Right renal cortex interstitium (tissue), 3 donors: Measurements from ENCODE around the gene COL23A1. TPM values are rescaled to one million over a fixed set of nuclear protein-coding genes. Genes with fewer than 3 reads are reported as not detected.

ENCODE experiments used
- DNase-seq, 3 donors: peaks; one replicate each; pipeline ENCODE4 v3.0.0-alpha.2; 2013; ENCODE audit warnings: low read depth in 3 of 3, low spot score in 2 of 3
- polyA plus RNA-seq, 3 donors: library from polyadenylated mRNA; unstranded; fragments of 120-200 nt; gene quantifications; one replicate each; pipeline ENCODE4 v1.2.1, GENCODE V29; 2013; ENCODE audit not compliant: insufficient read length in 3 of 3

The COL23A1 gene
- polyA plus RNA-seq, 3 donors: 4.8 to 5.2 (median 4.9) TPM

DNA sequence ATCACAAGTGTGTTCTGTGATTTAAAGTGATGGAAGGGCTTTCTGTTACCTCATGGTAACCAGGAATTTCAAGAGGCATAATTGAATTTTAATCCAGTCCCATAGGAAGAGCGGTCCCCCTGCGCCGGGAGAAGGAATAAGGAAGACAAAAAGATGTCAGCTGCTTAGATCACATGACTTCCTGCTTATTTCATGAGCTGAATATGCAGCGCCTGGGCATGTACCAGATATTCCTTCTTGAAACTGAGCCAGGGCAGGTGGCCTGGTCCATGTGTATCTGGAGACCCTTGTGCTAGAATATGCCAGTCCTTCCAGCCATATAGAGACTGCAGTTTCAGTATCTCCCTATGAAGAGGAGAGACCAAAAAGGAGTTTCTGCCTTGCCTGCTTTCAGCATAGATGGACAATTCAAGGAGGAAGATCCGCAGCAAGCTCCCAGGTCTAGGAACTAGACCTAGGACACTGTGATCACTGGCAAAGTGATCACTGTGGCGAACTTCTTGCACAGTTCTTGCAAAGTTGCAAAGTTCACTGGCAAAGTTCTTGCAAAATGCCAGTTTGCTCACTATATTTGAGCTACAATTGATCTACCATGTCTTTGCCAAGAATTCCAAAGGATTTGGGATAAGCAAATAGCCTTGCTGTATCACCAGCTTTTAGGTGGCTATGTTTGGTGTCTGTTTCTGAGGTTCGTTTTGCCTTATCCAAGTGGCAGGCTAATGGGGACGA lies 254.7 kb downstream of the COL23A1 start:
- DNase-seq: no peak

DNA sequence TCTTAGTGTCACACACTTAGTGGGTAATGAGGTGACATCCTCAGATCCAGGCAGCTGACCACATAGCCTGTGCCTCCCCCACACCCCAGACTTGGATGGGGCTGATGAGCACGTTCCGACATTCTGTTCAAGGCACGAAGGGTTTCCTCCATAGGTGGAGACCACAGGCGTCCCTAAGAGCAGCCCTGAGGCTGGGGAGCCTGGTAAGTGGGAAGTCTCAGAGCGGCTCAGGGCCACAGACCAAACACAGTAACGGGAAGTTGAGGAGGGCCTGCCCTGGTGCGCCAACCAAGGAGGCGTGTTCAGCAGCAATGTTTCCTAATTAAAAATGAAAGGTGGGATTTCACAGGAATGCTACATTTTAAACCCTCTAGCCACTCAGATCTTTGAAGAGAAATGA lies 255.3 kb downstream of the COL23A1 start:
- no peak for DNase-seq

DNA sequence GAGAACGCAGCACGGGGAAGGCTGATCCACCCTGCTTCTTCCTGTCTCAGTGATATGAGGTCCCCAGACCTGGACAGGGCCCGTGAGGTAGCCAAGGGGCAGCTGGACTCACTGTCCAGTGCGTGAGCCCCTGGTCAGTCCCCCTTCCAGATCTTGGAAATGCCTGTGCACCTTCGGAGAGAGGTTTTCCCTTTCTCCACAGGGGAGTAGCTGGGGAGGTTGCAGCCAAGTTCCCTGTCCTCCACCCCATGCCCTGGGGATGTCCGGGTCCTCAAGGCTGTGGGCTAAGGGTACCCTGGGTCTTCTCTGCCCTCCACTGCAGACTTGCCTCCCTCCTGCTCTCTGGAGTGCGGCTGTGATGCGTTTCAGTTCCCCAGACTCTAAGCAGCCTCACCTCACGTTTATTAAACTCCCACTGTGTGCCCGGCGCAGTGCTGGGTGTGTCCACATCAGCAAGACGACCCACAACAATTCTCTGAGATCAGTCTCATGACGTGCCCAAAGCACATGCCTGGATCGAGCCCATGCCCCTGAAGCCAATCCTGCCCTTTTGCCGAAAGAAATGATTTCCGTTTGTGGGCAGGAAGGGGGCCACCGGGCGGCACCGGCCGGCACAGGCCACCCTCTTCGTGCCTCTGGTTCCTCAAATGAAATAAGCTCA lies 256.2 kb downstream of the COL23A1 start:
- DNase-seq: no peak

DNA sequence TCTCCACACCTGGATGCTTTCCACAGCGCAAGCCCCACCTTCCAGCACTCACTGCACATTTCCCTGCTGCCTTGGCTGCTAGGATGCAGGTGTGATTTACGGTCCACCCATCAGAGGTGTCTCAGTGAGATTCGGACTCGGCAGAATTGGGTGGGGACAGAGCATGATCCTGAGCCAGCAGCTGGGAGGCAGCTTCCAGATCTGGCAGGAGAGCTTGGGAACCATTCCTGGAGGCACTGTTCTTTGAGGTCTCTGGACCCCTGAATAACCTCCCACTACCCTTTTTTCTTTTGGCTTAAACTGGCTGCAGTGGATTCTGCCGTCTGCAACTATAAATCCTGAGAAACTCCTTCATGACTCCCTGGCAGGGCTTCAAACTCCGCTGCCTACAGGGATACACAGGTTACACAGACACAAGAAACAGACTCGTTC lies 258.0 kb downstream of the COL23A1 start:
- no peak for DNase-seq

DNA sequence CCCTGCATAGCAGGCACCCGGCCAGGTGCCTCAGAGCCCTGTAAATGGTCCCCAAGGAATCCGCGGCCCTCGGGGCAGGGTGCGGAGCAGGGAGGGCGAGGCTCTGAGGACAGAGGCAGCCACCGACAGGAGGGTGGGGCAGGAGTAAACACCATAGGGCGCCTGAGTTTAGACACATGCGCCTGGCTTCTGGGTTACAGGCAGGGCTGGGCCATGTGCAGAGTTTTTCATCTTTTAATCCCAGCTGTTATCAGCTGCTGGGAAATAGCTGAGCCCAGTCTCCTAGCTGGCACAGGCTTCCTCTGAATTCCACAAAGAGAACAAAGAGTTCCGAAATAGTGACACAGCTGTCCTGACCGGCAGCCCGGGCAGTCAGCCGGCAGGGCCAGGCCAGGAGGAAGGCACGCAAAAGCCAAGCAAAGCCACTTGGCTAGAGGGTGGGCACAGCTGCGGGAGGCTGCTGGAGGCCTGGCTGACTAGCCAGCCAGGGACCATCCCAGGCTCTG lies 258.6 kb downstream of the COL23A1 start:
- no peak for DNase-seq

DNA sequence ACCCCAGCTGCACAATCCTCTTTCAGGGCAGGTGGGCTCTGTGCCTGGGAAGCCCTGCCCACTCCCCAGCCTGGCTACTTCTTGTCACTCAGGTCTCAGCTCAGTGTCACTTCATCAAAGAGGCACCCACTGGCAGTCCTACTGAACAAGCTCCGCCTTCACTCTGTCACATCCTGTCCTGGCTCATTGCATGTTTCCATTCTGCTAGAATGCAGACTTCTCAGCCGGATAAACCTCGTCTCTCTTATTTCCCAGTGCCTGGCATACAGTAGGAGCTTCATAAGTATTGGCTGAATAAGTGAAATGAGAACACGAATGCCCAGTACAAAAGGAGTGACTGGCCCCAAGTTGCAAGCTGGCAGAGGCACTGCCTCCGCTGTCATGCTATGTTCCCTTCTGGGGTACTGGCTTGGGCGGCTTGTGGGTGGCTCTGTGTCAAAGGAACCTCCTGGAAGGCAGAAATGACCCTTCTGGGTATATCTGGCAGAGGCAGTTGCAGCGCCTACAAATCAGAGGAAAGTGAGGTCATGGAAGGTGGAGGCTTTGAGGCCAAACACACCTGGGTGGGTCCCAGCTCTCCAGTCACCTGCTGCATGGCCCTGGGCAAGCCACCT lies 259.3 kb downstream of the COL23A1 start:
- no peak for DNase-seq

DNA sequence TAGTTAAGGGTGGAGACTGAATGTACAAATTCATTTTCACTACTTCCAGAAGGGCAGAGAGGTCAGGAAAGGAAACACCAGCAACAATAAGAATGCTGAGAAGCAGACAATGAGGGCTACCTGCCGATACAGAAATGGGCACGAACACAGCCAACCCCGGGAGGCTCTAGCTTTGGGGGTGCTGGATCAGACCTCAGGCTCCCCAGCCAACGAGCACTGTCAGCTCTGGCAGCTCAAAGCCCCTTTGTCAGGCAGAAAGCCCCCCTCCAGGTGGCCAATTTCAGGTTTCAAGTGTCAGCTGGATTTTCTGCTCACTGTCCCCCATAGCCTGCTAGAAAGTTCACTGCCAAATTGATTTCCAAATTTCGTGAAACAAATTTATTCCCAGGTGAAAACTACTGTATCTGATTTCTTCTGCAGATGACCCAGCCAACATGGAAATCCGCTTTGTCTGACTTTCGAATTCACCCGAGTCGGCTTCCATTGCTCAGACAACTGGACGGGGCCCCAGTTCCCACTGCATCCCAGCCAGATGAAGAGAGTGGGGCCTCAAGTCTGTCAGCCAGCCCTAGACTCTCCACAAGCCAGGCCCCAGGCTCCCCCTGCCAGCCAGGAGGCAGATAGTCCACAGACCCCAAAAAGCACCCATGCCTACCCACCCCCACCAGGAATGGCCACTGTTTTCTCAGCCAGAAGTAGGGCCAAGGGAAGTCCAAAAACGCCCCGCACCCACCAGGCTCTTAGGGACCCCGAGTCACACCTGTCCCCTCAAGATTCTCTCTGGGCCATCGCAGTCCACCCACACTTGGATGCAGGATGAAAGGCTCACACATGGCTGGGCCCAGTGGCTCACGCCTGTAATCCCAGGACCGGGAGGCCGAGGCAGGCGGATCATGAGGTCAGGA lies 261.1 kb downstream of the COL23A1 start:
- no peak for DNase-seq

DNA sequence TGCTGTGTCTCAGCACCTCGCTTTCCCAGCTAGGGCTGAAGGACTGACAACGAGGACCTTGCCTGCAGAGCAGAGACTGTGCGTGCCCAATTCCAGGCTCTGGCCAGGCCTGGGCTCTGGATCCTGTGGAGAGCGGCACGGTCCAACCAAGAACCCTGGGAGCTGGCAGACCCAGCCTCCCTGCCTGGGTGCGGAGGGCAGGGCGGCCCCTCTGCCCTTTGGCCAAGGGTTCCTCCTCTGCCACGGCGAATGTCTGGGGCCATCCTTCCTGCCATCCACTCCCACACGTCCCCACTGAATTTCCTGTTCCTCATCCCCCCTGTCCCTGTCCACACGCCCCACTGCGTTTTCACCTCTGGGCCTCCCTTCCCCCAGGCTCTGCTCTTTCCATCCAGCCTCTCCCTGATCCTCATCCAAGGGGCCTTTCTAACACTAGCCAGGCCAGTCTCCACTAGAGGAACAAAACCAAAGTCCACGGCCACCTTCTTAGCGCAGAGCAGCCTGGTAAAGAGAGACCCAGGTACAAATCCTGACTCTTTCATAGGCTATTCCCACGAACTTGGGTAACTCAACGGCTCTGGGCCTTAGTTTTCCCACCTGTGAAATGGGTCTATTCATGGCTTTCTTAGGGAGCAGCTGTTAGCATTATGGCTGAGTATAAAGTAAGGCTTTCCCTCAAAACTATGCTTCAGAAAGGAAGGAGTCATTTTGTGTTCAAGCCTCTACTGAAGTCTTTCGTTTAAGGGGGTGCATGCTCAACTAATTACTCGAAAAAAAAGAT lies 262.1 kb downstream of the COL23A1 start:
- no peak for DNase-seq

DNA sequence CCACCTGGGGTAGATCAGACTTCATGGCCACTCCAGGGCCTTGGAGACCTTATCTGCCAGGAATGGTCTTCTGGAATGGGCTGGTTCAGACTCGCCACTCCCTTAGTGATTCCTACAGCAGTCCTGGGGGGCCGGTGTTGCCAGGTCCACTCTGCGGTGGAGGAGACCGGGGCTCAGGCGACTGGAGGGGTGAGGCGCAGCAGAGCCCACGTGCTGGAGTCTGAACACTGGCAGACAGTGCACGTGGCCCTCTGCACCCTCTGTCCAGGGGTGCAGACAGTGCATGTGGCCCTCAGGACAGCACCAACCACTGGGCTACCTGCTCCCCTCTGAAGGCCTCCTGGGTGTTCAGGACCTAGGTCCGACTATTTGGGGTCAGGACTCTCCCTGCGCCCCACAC lies 262.7 kb downstream of the COL23A1 start:
- DNase-seq: no peak

DNA sequence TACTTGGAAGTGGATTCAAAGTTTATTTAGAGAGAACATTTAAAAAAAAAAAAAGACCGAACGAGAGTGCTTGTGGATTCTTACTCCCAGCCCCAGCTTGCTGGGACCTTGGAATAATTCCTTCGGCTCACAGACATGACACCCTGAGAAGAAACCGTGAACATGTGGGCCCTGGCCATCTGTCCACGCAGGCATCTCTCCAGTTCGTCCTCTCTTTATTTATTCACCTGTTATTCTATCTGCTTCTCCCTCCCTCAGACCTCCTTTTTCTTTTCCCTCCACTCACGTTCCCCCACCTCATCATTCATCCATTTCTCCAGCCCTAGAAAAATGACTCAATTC lies 263.8 kb downstream of the COL23A1 start:
- DNase-seq: no peak

DNA sequence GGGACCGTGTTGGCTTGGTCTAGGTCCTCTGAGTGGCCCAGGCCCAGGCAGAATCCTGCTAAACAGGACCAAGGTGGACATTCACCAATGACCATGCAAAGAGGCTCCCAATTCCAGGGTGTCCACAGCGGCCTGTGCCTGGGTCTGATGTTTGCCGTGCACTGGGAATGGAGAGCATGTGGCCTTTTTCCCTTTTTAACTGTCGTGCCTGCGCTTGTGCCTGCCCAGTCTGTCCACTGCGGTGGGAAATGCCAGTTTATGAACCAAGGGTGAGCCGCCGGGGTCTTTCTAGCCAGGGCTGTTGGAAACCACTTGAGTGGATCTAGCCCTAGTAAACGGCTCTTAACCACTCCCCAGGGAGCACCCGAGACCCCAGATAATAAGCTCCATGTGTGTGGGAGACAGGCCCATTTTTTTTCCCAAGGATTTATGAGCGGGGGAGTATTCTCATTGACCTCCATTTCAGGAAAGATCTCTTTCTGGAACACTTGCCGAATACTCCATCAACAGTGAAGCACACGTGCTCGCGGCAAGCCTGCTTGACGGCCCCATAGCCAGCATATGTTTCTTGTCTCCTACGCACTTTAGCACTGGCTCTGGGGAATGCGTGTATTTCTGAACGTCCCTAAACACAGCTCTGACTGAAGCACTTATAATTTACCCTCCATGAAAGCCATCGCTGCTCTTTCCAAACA lies 264.4 kb downstream of the COL23A1 start:
- peak; percentile 80 to 88 (median 87) for DNase-seq

DNA sequence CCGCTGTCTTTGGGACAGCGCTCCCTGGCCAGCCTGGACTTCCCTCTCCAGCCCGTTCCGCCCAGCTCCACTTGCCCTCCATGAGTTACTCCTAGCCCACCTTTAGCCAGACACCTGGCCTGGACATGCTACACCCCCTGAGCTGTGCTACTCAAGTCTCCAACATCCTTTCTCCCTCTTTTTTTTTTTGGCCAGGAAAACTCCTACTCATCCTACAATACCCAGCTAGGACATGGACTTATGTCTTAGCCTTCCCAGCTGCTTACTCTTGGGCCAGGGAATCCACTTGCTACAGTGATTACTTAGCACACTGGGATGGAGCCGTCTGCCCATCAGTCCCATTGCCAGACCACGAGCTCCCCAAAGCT lies 264.9 kb downstream of the COL23A1 start:
- no peak for DNase-seq

DNA sequence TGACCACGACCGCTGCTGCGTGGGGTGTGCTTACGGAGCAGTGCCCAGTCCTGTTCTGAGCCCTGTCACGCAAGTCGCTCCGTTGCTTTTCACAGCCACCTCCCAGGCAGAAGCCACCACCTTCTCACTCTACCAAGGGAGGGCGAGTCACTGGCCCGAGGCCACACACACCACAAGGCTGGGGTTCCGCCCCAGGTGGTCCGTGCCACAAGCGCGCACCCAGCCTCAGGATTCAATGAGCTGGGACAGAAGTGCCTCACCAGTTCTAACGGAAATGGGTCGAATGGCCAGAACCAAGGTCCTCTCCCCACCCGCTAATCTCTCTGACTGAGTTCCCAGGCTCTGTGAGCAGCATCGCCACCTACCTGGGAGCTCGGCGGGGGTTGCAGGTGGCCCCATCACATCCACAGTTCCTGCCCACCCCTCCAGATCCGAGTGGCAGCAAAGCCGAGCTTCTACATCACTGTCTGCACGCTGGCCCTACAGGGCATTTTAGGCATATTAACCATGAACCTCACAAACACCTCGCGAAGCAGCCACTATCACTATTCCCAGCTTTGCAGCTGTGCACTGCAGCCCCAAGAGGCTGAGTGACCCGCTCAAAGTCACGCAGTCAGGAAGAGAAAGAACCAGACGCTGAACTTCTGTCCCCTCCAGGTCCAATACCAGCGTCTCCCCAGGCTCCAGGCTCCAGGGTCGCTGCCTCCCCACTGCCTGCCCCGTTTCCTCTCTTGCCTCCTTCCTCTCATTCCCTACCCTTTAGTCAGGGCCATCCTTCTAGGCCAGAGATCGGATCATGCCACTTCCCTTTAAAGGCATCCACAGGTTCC lies 265.5 kb downstream of the COL23A1 start:
- no peak for DNase-seq

DNA sequence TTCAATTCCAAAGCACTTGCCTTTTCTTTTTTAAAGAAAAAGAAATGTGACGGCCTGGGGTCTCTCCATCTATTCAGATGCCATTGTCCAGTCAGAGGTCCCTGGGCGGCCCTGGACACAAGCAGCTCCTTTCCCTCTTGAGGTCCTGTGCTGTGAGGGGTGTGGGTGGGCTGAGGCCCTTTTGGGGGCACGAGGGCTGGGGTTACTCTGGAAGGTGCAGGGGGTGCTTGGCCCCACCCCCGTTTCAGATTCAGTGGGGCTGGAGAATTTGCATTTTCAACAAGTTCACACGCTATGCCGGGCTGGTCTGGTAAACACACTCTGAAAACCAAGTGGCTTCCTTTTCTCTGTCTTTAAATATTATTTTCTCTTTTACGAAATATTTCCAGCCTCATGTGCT lies 266.2 kb downstream of the COL23A1 start:
- no peak for DNase-seq

DNA sequence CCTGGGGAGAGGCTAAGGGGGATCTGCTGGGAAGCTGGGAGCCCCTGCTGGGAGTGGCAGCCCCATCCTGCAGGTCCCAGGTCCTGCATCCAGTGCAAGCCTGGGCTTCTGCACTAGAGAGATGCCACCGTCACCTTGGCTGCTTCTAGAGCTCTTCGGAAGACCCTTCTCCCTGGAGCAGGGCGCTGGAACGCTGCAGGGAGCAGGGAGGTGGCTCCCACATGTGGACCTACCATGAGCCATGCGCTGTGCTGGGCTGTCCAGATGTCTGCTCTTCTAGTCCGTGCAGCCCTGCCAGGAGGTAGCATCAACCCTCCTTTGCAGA lies 266.7 kb downstream of the COL23A1 start:
- no peak for DNase-seq

DNA sequence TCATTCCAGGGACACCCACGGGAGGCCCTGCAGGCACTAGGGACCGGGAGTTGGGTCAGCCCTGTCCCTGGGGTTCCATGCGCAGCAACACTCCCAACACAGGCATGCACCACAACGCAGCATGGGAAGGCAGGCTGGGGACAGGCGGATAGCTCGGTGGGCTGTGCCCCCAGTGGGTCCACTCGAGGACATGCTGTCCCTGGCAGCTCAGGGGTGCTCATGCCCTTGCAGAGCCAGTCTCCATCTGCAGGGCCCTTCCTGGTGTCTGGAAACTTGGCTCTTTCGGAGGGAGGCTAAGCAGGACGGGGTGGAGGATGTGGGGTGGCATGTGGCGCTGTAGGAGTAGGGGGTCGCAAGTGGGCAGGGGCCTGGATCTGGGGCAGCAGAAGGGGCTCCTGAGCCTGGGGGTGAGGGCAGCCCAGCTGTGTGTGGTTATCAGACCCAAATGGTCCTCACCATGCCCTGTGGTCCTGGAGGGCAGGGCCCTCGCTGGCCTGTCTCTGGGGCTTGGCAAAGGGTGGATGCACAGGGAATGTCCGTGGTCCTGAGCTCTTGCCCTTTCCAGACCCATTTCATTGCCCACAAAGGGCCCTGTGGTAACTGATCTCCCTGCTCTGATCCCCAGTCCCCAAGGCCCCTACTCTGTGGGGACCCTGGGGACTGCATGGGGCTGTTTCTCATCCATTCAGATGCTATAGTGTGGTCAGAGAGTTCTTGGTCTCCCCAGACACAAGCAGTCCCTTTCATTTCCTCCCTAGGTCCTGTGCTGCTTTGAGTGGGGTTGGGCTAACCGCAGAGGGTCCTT lies 267.3 kb downstream of the COL23A1 start:
- DNase-seq: no peak

DNA sequence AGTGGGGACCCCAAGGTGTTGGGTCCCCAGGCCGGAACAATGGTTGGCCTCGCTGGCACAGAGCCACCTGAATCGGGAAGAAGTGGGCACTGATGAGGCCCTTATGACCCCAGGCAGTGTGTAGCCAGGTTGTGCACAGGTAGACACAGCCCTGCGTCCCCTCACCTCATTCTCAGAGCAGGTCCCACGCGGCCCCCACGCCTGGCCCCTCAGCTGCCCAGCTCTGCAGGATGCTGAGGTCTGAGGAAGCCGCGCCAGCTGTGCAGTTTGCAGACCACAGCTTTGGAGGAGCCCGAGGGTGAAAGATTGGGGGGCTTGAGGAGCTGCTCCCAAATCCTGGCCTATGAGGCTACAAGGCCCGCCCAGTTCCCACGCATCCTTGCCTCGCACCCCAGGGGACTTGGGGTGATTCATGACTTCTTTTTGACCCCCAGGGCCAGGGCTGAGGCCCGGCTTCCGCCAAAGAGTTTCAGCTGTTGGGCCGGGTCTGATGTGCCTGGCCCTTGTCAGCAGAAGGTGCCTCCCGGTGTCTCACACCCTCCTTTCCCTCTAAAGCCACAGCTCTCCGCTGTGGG lies 269.8 kb downstream of the COL23A1 start:
- no peak for DNase-seq
